ENCODE measurements around the gene GALNTL6.

GALNTL6 gene

DNA sequence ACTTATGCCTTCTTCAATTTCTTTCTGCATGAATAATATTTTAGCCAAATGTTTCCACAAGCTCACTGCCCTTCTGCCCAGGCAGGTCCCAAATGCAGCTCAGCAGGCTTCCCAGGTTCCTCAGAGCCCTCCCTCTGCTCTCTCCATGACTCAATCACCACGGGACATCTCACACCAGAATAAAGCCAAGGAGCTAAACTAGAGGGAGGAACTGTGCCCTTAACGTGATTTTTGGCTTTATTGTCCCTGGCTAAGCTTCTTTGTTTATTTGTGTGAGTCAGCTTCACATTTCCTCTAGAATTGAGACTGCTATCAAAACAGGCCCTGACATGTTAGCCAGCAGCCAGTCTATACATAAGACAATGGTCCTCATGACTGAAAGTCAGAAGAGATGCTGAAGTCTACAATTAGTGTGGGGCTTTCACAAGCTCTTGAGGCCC lies 1169.0 kb downstream of the GALNTL6 start:
- Histone ChIP-seq H3K27ac (ENCODE audit: insufficient read depth in 1 of 2, low read depth in 1 of 2, low read length in 2 of 2, poor library complexity in 1 of 2, severe bottlenecking in 2 of 2) (no peak overlapping the region), H3K27me3 (replicated peaks in 2 of 5; ENCODE audit: control insufficient read depth in 4 of 5, insufficient read depth in 5 of 5, low read length in 4 of 5) (no peaks in the 10 kb centered on the region), H3K9me3 (ENCODE audit: control extremely low read depth in 1 of 5, control insufficient read depth in 4 of 5, insufficient read depth in 2 of 5, low read depth in 1 of 5, low read length in 4 of 5) (no peaks in the 10 kb centered on the region), H3K4me3 (ENCODE audit: control insufficient read depth in 1 of 7, extremely low read depth in 1 of 7, insufficient read depth in 4 of 7, low read depth in 2 of 7, low read length in 6 of 7) (no peak overlapping the region), H3K36me3 (ENCODE audit: control insufficient read depth in 4 of 4, insufficient read depth in 4 of 4, low read length in 3 of 4) (no peaks in the 10 kb centered on the region), H3K4me1 (ENCODE audit: control extremely low read depth in 1 of 4, control insufficient read depth in 4 of 4, insufficient read depth in 4 of 4, low read length in 3 of 4) (peaks cover 0 to 10% (median 3%) of the 10 kb centered on the region in 4 experiments)
- ChIA-PET POLR2A (no interaction called here), CTCF (no interaction called here)
- 100% methylated on average over 1 of the region's 2 CpGs for WGBS (ENCODE audit: insufficient coverage)
- no peak for DNase-seq

DNA sequence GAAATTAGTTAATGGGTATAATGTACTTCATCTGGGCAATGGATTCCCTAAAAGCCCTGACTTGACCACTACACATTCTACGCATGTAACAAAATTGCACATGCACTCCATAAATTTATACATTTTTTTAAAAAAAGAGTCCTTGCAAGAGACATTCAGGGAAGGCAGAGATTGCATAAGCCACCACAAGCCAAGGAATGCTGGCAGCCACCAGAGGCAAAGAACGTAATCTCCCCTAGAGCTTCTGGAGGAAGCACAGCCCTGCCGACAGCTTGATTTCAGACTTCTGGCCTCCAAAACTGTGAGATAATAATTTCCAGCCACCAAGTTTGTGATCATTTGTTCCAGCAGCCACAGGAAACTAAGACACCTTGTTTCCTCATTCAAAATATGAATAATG lies 1169.8 kb downstream of the GALNTL6 start:
- CTCF ChIA-PET: no interaction called here
- no peak for DNase-seq
- Histone ChIP-seq H3K4me1 (ENCODE audit: control extremely low read depth in 1 of 4, control insufficient read depth in 4 of 4, insufficient read depth in 4 of 4, low read length in 3 of 4) (peaks cover 0 to 10% (median 3%) of the 10 kb centered on the region in 4 experiments), H3K36me3 (ENCODE audit: control insufficient read depth in 4 of 4, insufficient read depth in 4 of 4, low read length in 3 of 4) (no peaks in the 10 kb centered on the region), H3K27ac (ENCODE audit: insufficient read depth in 1 of 2, low read depth in 1 of 2, low read length in 2 of 2, poor library complexity in 1 of 2, severe bottlenecking in 2 of 2) (no peak overlapping the region), H3K9me3 (ENCODE audit: control extremely low read depth in 1 of 5, control insufficient read depth in 4 of 5, insufficient read depth in 2 of 5, low read depth in 1 of 5, low read length in 4 of 5) (peaks cover 0 to 6% (median 0%) of the 10 kb centered on the region in 5 experiments), H3K27me3 (replicated peaks in 2 of 5; ENCODE audit: control insufficient read depth in 4 of 5, insufficient read depth in 5 of 5, low read length in 4 of 5) (no peaks in the 10 kb centered on the region), H3K4me3 (ENCODE audit: control insufficient read depth in 1 of 7, extremely low read depth in 1 of 7, insufficient read depth in 4 of 7, low read depth in 2 of 7, low read length in 6 of 7) (no peak overlapping the region)
- POLR2A ChIA-PET: no interaction called here
- 97% methylated on average over 2 of the region's 3 CpGs for whole genome bisulfite sequencing (ENCODE audit: insufficient coverage)

DNA sequence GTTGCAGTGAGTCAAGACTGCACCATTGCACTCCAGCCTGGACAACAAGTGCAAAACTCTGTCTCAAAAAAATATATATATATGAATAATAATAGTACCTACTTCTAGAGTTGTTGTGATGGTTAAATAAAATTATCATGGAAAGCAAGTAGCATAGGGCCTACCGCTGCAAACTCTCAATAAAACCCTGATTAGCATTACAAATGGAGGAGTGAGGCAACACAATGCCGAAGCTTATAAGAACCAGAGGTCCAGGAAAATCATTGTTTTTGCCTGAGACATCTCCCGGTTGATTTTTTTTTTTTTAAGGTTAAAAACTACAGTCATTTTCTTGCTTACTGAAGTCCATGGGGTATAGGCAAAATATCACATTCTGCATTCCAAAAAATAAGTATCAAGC lies 1170.4 kb downstream of the GALNTL6 start:
- Histone ChIP-seq H3K36me3 (ENCODE audit: control insufficient read depth in 4 of 4, insufficient read depth in 4 of 4, low read length in 3 of 4) (no peaks in the 10 kb centered on the region), H3K9me3 (ENCODE audit: control extremely low read depth in 1 of 5, control insufficient read depth in 4 of 5, insufficient read depth in 2 of 5, low read depth in 1 of 5, low read length in 4 of 5) (peaks cover 0 to 6% (median 3%) of the 10 kb centered on the region in 5 experiments), H3K4me1 (ENCODE audit: control extremely low read depth in 1 of 4, control insufficient read depth in 4 of 4, insufficient read depth in 4 of 4, low read length in 3 of 4) (peaks cover 0 to 10% (median 3%) of the 10 kb centered on the region in 4 experiments), H3K27ac (ENCODE audit: insufficient read depth in 1 of 2, low read depth in 1 of 2, low read length in 2 of 2, poor library complexity in 1 of 2, severe bottlenecking in 2 of 2) (no peak overlapping the region), H3K27me3 (replicated peaks in 2 of 5; ENCODE audit: control insufficient read depth in 4 of 5, insufficient read depth in 5 of 5, low read length in 4 of 5) (no peaks in the 10 kb centered on the region), H3K4me3 (ENCODE audit: control insufficient read depth in 1 of 7, extremely low read depth in 1 of 7, insufficient read depth in 4 of 7, low read depth in 2 of 7, low read length in 6 of 7) (no peak overlapping the region)
- ChIA-PET CTCF (no interaction called here), POLR2A (no interaction called here)
- DNase-seq: no peak
- WGBS (ENCODE audit: insufficient coverage): 100% methylated on average over 2 of the region's 3 CpGs

DNA sequence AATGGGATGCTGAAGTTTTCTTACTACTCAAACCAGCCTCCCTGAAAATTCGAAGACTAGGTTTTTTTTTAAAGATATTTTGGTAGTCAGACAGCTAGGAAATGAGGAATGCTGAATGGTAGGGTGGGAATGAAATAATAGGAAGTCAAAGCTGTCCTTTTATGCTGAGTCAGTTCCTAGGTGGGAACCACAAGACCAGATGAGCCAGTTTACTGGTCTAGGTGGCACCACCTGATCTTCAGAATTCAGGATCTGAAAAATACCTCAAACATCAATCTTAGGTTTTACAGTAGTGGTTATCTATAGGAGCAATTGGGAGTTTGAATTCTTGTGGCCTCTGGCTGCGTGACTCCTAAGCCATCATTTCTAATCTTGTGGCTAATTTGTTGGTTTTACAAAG lies 1172.3 kb downstream of the GALNTL6 start:
- Histone ChIP-seq H3K4me3 (ENCODE audit: control insufficient read depth in 1 of 7, extremely low read depth in 1 of 7, insufficient read depth in 4 of 7, low read depth in 2 of 7, low read length in 6 of 7) (no peak overlapping the region), H3K4me1 (ENCODE audit: control extremely low read depth in 1 of 4, control insufficient read depth in 4 of 4, insufficient read depth in 4 of 4, low read length in 3 of 4) (peaks cover 0 to 10% (median 4%) of the 10 kb centered on the region in 4 experiments), H3K27ac (ENCODE audit: insufficient read depth in 1 of 2, low read depth in 1 of 2, low read length in 2 of 2, poor library complexity in 1 of 2, severe bottlenecking in 2 of 2) (no peak overlapping the region), H3K36me3 (ENCODE audit: control insufficient read depth in 4 of 4, insufficient read depth in 4 of 4, low read length in 3 of 4) (no peaks in the 10 kb centered on the region), H3K9me3 (ENCODE audit: control extremely low read depth in 1 of 5, control insufficient read depth in 4 of 5, insufficient read depth in 2 of 5, low read depth in 1 of 5, low read length in 4 of 5) (peaks cover 0 to 6% (median 4%) of the 10 kb centered on the region in 5 experiments), H3K27me3 (replicated peaks in 2 of 5; ENCODE audit: control insufficient read depth in 4 of 5, insufficient read depth in 5 of 5, low read length in 4 of 5) (no peaks in the 10 kb centered on the region)
- WGBS (ENCODE audit: insufficient coverage): 0% methylated on average over 1 of the region's 2 CpGs
- ChIA-PET CTCF (no interaction called here), POLR2A (no interaction called here)
- DNase-seq: peak in 1 of 3 donors; percentile 11

DNA sequence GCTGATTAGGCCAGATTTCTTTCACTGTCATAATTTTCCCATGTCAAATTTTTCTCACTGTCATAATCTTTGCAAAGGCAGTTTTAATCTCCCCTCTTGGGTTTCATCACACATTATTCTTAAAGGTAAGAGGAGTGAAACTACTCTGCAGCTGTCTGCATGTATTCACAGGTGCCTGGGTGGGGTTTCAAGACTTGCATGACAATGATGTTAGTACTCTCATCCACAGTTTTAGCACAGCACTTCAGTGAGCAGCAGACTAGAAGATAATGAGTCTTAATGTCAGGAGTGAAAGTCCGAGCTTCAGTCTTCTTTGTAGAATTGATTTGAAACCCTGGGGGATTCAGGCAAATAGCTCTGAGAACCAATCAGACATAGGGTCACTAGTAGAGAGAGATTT lies 1172.9 kb downstream of the GALNTL6 start:
- WGBS (ENCODE audit: insufficient coverage): no CpG with 5 or more reads among the region's 1 CpG
- H3K27me3 ChIP-seq (replicated peaks in 2 of 5; ENCODE audit: control insufficient read depth in 4 of 5, insufficient read depth in 5 of 5, low read length in 4 of 5): no peaks in the 10 kb centered on the region

DNA sequence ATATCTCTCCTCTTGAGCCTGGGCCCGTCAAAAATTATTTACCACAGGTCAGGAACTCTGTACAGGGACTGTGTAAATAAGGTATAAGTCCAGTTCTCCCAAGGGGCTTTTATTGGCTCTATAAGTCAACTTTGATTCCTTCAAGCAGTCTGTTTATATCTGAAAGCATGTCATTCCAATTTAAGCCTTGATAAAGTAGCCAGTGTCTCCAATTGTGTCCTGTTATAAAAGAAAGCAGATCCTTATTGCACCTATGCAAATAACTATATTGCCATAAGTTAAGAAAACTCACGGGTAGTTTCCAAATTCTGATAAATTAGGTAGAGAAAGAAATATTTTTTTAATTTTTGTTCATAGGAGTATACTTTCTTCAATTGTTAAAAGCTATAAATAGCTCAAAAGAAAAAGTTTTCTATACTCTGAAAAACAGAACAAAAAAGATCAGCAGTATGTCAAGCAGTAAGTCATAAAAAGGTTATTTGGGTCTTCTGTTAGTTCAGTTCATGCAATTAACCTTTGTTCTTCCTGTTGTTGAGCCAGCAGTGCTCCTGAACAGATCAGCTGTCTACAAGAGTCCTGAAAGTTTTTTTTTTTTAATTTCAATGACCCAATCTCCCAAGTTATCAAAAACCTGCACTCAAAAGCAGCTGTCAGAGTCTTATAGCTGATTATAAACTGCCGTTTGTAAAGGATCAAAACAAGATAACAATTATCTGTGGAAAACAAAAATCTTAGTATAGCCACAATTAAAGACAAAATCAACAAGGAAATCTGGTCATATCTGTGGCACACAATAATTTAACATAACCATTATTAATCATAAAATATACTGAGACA lies 1177.0 kb downstream of the GALNTL6 start:
- H3K4me3 ChIP-seq (ENCODE audit: control insufficient read depth in 1 of 7, extremely low read depth in 1 of 7, insufficient read depth in 4 of 7, low read depth in 2 of 7, low read length in 6 of 7): no peak overlapping the region
- no peaks in the 10 kb centered on the region for H3K27me3 ChIP-seq (replicated peaks in 2 of 5; ENCODE audit: control insufficient read depth in 4 of 5, insufficient read depth in 5 of 5, low read length in 4 of 5)
- no peak for DNase-seq
- H3K27ac ChIP-seq (ENCODE audit: insufficient read depth in 1 of 2, low read depth in 1 of 2, low read length in 2 of 2, poor library complexity in 1 of 2, severe bottlenecking in 2 of 2): no peak overlapping the region
- WGBS (ENCODE audit: insufficient coverage): 100% methylated on average over 1 of the region's 3 CpGs
- H3K9me3 ChIP-seq (ENCODE audit: control extremely low read depth in 1 of 5, control insufficient read depth in 4 of 5, insufficient read depth in 2 of 5, low read depth in 1 of 5, low read length in 4 of 5): peaks cover 0 to 6% (median 4%) of the 10 kb centered on the region in 5 experiments
- H3K4me1 ChIP-seq (ENCODE audit: control extremely low read depth in 1 of 4, control insufficient read depth in 4 of 4, insufficient read depth in 4 of 4, low read length in 3 of 4): peaks cover 0 to 10% (median 4%) of the 10 kb centered on the region in 4 experiments
- CTCF ChIA-PET: interaction anchor here (1.7 kb wide), 1 partner anchor 23 kb away, joined by 5 read pairs; no protein-coding TSS in a partner anchor
- no peaks in the 10 kb centered on the region for H3K36me3 ChIP-seq (ENCODE audit: control insufficient read depth in 4 of 4, insufficient read depth in 4 of 4, low read length in 3 of 4)
- POLR2A ChIA-PET: no interaction called here

More for the DNA sequence above, 1172.9 kb downstream of the GALNTL6 start:
- peaks cover 0 to 10% (median 4%) of the 10 kb centered on the region in 4 experiments for H3K4me1 ChIP-seq (ENCODE audit: control extremely low read depth in 1 of 4, control insufficient read depth in 4 of 4, insufficient read depth in 4 of 4, low read length in 3 of 4)
- H3K27ac ChIP-seq (ENCODE audit: insufficient read depth in 1 of 2, low read depth in 1 of 2, low read length in 2 of 2, poor library complexity in 1 of 2, severe bottlenecking in 2 of 2): no peak overlapping the region
- DNase-seq: no peak
- no peaks in the 10 kb centered on the region for H3K36me3 ChIP-seq (ENCODE audit: control insufficient read depth in 4 of 4, insufficient read depth in 4 of 4, low read length in 3 of 4)
- ChIA-PET POLR2A (no interaction called here), CTCF (no interaction called here)
- no peak overlapping the region for H3K4me3 ChIP-seq (ENCODE audit: control insufficient read depth in 1 of 7, extremely low read depth in 1 of 7, insufficient read depth in 4 of 7, low read depth in 2 of 7, low read length in 6 of 7)
- peaks cover 0 to 6% (median 4%) of the 10 kb centered on the region in 5 experiments for H3K9me3 ChIP-seq (ENCODE audit: control extremely low read depth in 1 of 5, control insufficient read depth in 4 of 5, insufficient read depth in 2 of 5, low read depth in 1 of 5, low read length in 4 of 5)

DNA sequence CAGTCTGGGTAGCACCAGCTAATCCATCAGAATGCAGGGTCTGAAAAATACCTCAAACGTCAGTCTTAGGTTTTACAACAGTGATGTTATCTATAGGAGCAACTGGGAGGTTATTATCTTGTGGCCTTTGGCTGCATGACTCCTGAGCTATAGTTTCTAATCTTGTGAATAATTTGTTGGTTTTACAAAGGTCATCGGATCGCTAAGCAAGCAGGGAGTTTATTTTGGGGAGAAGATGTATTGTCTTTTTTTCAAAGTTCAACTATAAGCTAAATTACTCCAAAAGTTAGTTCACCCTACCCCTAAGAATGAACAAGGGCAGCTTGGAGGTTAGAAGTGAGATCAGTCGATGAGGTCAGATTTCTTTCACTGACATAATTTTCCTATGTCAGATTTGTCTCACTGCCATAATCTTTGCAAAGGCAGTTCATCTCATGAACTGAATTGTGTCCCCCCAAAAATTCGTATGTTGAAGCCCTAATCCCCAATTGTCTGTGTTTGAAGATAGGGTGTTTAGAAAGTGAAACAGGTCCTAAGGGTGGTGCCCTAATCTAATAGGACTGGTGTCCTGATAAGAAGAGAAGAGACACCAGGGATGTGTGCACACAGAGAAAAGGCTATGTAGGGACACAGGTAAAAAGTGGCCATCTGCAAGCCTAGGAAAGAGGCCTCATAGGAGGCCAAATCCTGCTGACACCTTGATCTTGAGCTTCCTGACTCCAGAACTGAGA lies 1179.6 kb downstream of the GALNTL6 start:
- Histone ChIP-seq H3K9me3 (ENCODE audit: control extremely low read depth in 1 of 5, control insufficient read depth in 4 of 5, insufficient read depth in 2 of 5, low read depth in 1 of 5, low read length in 4 of 5) (peaks cover 0 to 5% (median 3%) of the 10 kb centered on the region in 5 experiments), H3K27me3 (replicated peaks in 2 of 5; ENCODE audit: control insufficient read depth in 4 of 5, insufficient read depth in 5 of 5, low read length in 4 of 5) (no peaks in the 10 kb centered on the region), H3K27ac (ENCODE audit: insufficient read depth in 1 of 2, low read depth in 1 of 2, low read length in 2 of 2, poor library complexity in 1 of 2, severe bottlenecking in 2 of 2) (no peak overlapping the region), H3K4me1 (ENCODE audit: control extremely low read depth in 1 of 4, control insufficient read depth in 4 of 4, insufficient read depth in 4 of 4, low read length in 3 of 4) (peaks cover 0 to 2% (median 0%) of the 10 kb centered on the region in 4 experiments), H3K36me3 (ENCODE audit: control insufficient read depth in 4 of 4, insufficient read depth in 4 of 4, low read length in 3 of 4) (no peaks in the 10 kb centered on the region), H3K4me3 (ENCODE audit: control insufficient read depth in 1 of 7, extremely low read depth in 1 of 7, insufficient read depth in 4 of 7, low read depth in 2 of 7, low read length in 6 of 7) (no peak overlapping the region)
- WGBS (ENCODE audit: insufficient coverage): 93% methylated on average over 2 of the region's 5 CpGs
- ChIA-PET POLR2A (no interaction called here), CTCF (interaction anchor here (0.7 to 1.4 kb wide), 3 partner anchors 13 to 265 kb away, joined by 3 to 4 read pairs (median 3); no protein-coding TSS in a partner anchor)
- DNase-seq: no peak

All from common myeloid progenitor, CD34-positive (primary cell).